Stimulated activated CD4-positive, alpha-beta T cell treated with anti-CD3 and anti-CD28 coated beads, TNF-alpha, amount 100 ng/mL, for 1 hour (primary cell): ENCODE data around the gene DPF3.
"Not testable (repeated sequence)": the region's sequence is repeated elsewhere in the genome, so short reads cannot be mapped to it uniquely, and the experiment has no call there.

Experiments
- DNase-seq, 3 donors: peaks; one replicate each; pipeline ENCODE4 v3.0.0-alpha.2; 2020; ENCODE audit warnings: low read depth in 3 of 3, low spot score in 1 of 3

The DPF3 gene

GRCh38 chr14:72776701-72777261 lies 117.1 kb downstream of the DPF3 start:
- DNase-seq: no peak

DNA sequence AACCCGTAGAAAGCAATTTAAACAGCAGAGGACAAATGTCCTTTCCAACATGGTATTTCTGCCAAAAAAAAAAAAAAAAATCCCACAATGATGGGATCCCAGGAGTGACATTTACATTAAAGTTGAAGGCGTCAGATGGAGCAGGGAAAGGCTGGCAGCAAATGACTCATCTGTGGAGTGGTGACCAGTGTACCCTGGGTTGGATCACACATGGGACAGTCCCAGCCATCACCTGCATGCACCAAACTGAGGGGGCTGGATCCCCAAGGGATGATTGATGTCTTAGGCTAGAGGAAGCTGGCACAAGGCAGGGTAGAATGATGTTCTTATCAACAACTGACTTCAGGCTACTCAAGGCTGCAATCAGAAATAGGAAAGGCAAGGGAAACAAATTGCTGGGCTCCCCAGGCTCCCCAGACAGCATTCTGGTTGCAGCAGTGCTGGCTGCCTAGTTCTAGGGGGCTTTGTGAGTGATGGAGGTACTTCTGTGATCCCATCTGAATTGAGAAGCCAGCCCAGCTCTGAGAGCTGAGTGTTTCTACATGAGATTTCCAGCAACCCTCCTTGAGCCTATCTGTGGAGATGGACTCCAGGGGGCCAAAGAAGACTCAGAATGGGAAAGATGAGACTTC lies 117.9 kb downstream of the DPF3 start:
- DNase-seq: no peak

GRCh38 chr14:72774894-72775620 lies 118.8 kb downstream of the DPF3 start:
- DNase-seq: no peak

GRCh38 chr14:72774141-72774540 lies 119.8 kb downstream of the DPF3 start:
- no peak for DNase-seq

DNA sequence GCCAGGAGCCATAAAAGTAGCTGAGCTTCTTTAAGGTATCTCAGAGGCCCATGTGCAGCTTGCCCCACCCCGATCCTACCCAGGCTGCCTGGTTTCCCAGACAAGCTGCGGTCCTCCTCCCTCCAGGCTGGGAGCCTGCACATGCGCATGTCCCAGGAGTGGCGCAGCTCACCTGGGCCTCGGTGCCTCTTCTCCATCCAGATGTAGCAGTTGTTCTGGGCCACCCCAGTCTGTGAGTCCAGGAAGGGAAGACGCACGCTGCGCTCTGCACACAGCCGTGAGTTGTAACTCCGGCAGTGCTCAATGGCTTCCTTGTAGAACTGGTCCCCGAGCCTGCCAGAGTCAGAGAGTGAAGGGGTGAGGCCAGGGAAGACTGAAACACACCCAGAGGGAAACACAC lies 122.3 kb downstream of the DPF3 start:
- no peak for DNase-seq

- no peak for DNase-seq
Measured at GRCh38 chr14:72766296-72766695, 127.6 kb downstream of the DPF3 start.

- DNase-seq: no peak
Measured at GRCh38 chr14:72763892-72764291, 130.0 kb downstream of the DPF3 start.

GRCh38 chr14:72759670-72760069 lies 134.2 kb downstream of the DPF3 start:
- no peak for DNase-seq

DNA sequence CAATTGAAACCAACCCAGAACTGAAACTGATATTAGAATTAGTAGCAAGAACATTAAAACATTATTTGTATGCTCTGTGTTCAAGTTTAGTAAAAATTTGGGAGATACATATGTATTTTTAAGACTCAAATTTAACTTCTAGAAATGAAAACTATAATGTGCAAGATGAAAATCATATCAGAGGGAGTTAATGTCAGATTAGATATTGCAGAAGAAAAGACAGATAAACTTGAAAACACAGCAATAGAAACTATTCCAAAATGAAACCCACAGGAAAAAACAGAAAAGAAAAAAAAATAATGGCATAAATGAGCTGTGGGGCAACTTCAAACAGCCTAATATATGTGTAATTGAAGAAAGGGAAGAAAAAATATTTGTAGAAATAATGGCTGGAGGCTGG lies 134.9 kb downstream of the DPF3 start:
- DNase-seq: no peak

DNA sequence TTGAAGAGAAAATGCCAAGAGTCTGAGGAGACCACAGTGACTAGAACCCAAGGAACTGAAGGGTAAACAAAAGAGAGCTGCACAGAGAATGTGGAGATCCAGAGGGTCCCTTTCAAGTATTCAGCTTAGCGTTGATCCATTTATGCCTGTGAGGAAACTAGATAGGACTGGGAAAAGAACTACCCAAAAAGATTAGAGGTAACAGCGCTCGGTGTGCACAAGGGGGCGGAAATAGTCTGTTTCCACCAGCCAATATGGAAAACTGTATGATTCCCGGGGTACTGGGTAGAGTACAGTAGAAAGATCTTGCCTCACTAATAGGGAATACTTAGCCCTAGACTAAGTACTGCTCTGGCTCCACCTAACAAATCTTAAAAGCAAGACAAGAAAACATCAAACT lies 135.5 kb downstream of the DPF3 start:
- no peak for DNase-seq

DNA sequence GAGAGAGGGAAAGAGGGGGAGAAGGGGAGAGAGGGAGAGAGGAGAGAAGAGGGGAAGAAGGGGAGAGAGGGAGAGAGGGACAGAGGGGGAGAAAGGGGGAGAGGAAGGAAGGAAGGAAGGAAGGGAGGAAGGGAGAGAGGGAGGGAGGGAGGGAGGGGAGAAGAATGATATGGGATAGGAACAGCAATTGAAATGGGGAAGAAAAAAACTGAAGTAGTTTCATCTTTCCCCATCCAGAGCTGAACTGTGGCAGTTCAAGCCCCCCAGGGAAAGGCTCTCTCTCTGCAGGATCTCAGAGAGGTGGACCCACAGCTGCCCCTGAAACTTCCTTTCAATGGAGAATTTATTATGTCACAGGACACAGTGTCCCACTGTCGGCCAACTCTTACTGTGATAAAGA lies 136.9 kb downstream of the DPF3 start:
- no peak for DNase-seq

DNA sequence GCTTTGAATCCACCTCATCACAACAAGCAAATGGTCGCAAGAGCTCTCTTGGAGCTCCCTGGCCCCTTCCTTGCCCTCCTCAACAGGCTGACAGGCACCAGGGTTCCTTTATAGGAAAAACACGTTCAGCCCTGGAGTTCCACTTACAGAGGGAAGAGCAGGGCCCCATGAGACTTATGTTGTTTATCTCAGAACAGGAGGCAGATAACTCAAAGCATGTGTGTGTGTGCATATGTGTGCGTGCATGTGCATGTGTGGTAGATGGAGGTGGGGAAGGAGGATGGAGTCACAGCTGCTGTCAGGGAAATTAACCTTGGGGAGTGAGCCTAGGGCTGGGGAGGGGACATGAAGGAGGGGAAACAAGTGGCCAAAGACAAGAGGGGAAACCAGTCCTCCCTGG lies 138.1 kb downstream of the DPF3 start:
- DNase-seq: no peak

DNA sequence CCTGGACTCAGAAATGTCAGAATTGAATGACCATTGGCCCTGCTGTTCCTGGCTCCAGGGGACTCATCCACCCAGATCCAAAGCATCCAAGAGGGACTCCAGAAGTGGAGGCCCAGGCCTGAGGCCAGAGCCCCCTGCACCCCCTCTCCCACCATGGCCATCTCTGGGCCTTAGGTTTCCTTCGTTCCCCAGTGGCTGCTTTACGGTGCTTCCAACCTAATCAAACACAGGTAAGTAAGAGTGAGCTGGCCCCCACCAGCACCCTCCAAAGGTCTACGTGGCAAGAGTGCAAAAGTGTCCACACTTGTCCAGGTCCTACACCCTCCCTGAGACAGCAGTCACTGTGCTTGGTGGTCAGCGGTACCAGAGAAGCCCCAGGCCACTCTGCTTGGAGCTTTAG lies 139.0 kb downstream of the DPF3 start:
- DNase-seq: no peak

DNA sequence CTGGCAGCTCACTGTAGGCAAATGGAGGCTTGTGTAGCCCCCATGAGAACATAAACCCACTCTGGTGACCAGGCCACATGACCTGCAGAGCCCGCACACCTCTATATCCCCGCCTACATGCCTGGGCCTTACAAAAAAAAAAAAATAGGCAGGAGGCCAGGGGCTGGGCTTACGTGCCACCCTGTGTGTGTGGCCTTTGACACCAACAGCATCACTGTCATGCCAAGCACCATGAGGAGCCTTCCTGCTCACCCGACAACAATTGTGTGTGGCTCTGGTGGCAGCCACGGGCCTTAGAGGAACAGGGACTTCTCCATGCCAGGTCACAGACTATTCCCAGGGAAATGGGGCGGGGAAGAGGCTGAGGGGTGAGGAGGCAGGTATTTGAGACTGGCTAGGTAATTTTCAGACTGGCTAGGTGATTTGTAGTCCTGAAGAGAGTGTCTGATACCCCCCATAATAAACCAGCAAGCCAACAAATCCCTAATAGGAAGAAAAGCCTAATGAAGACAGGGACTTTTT lies 140.0 kb downstream of the DPF3 start:
- DNase-seq: no peak

GRCh38 chr14:72753044-72753710 lies 140.7 kb downstream of the DPF3 start:
- no peak for DNase-seq

DNA sequence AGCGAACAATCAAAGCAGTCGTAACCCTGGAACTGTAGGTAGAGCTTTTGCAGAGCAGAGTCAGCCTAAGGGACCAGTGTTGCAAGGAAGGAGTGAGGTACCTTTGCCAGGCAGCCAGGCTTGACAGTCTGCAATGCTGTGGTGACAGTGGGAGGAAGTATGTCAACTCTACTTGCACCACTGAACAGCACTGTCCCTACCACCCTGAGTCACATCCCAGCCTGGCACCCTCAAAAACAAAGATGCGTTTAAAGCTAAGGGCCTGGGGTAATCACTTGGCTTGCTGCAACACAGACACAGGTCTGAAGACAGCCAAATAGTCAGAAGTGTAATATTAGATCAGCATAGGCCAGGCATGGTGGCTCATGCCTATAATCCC lies 141.9 kb downstream of the DPF3 start:
- no peak for DNase-seq

GRCh38 chr14:72751276-72752033 lies 142.4 kb downstream of the DPF3 start:
- no peak for DNase-seq

DNA sequence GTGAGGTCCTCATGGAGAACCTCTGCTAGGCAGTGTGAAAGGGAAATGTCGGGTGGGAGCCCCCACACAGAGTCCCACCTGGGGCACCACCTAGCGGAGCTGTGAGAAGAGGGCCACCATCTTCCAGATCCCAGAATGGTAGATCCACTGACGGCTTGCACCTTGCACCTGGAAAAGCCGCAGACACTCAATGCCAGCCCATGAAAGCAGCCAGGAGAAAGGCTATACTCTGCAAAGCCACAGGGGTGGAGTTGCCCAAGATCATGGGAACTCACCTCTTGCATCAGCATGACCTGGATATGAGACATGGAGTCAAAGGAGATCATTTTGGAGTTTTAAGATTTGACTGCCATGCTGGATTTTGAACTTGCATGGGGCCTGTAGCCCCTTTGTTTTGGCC lies 145.0 kb downstream of the DPF3 start:
- not testable (repeated sequence) for DNase-seq

GRCh38 chr14:72747652-72748051 lies 146.2 kb downstream of the DPF3 start:
- DNase-seq: no peak

DNA sequence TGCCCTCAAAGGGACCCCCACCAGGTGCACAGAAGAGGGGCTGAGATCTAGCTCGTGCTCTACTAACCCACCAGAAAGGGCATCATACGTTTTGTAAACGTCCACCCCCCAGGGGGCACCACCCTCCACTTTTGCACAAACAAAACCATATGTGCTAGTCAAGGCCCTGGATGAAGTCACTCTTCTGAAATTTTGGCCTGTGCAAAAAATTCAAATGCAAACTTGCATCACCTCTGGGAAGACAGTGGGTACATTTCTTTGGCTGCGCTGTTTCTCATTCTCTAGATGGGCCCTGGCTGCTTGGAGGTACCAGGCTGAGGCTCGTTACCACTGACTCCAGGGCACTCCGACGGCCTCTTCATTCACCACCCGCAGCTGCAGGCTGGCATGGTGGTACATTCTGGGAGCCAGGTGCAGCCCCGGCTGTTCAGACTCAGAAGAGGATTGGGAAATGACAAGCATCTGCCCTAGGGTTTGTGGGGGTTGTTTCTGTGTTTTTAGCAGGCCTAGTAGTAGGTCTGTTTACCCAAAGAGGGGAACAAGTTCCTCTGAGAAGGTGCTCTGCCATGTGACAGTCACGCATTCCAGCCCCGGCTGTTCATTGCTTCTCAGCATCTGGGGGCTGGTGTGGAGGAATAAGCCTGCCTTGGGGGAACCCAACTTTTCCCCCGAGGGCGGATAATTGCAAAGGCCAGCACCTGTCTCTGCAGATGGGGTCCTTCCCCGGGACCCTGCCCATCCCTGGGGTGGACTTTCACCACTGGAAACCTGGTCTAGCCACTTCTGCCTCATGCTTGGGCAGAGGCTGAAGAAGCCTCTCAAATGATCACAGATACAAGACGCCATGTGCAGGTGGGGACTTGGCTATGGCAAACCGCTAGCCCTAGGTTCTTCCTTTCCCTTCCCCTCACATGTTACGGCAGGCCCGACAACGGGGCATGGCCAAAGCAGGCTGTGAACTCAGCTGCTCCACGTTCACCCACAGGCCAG lies 147.6 kb downstream of the DPF3 start:
- no peak for DNase-seq
